WTC11 (cell line): ENCODE results near the gene VWA5A. TPM values are rescaled to one million over a fixed set of nuclear protein-coding genes. Genes with fewer than 3 reads are reported as not detected.
A peak's percentile ranks its signal among the peaks of the same experiment; 100 is the strongest.

Experiments used
- ATAC-seq: fragments of 200-7000 bp; cut with Tn5 transposase; 2 replicates; pipeline ENCODE4 v1.10.0; 2021; ENCODE audit warnings: mild to moderate bottlenecking, moderate library complexity
- CTCF ChIA-PET: fragments of 300-600 bp; sonication (Branson Sonifier 250); formaldehyde crosslinking; loops from one replicate; lab custom pipeline; 2021; ENCODE audit warnings: antibody characterized with exemption; lab: Charles Lee
- POLR2A ChIA-PET: fragments of 350-600 bp; sonication (Branson Sonifier 250); formaldehyde crosslinking; loops from one replicate; lab custom pipeline; 2021; ENCODE audit warnings: antibody characterized with exemption; lab: Charles Lee
- DNase-seq: peaks from one replicate; pipeline ENCODE4 v3.0.0; 2021; ENCODE audit warnings: low spot score
- H3K27ac Mint-ChIP-seq: 2 replicates; pipeline ENCODE4 v1.8.0; 2021; ENCODE audit warnings: mixed read lengths
- H3K27me3 Mint-ChIP-seq: 2 replicates; pipeline ENCODE4 v1.8.0; 2021; ENCODE audit warnings: low read depth, mild to moderate bottlenecking, moderate library complexity, mixed read lengths
- H3K36me3 Mint-ChIP-seq: 2 replicates; pipeline ENCODE4 v1.8.0; 2021; ENCODE audit warnings: mixed read lengths
- H3K4me1 Mint-ChIP-seq: 2 replicates; pipeline ENCODE4 v1.8.0; 2022; ENCODE audit warnings: mixed read lengths
- H3K4me3 Mint-ChIP-seq: 2 replicates; pipeline ENCODE4 v1.8.0; 2021; ENCODE audit warnings: mild to moderate bottlenecking, moderate library complexity, mixed read lengths
- H3K9me3 Mint-ChIP-seq: 2 replicates; pipeline ENCODE4 v1.8.0; 2021; ENCODE audit warnings: mixed read lengths
- ARID4B ChIP-seq: sonication (generic); formaldehyde crosslinking; IDR thresholded peaks from 2 replicates; pipeline ENCODE4 v1.8.0; 2023; ENCODE audit warnings: missing genetic modification reagents, mild to moderate bottlenecking, borderline replicate concordance
- ATF1 ChIP-seq: sonication (generic); formaldehyde crosslinking; IDR thresholded peaks from 2 replicates; pipeline ENCODE4 v1.8.1; 2023; ENCODE audit warnings: mild to moderate bottlenecking, moderate library complexity, missing genetic modification reagents
- CREB1 ChIP-seq: sonication (generic); formaldehyde crosslinking; IDR thresholded peaks from 2 replicates; pipeline ENCODE4 v1.8.0; 2023; ENCODE audit warnings: mild to moderate bottlenecking, missing genetic modification reagents
- E2F5 ChIP-seq: sonication (generic); formaldehyde crosslinking; IDR thresholded peaks from 2 replicates; pipeline ENCODE4 v1.8.1; 2022; ENCODE audit warnings: mild to moderate bottlenecking, moderate library complexity, missing genetic modification reagents
- ESRRA ChIP-seq: sonication (generic); formaldehyde crosslinking; IDR thresholded peaks from 2 replicates; pipeline ENCODE4 v1.8.1; 2022; ENCODE audit warnings: mild to moderate bottlenecking, missing genetic modification reagents, borderline replicate concordance
- ETV6 ChIP-seq: sonication (generic); formaldehyde crosslinking; IDR thresholded peaks from 2 replicates; pipeline ENCODE4 v1.8.1; 2022; ENCODE audit warnings: mild to moderate bottlenecking, missing genetic modification reagents
- FOXK1 ChIP-seq: sonication (generic); formaldehyde crosslinking; IDR thresholded peaks from 2 replicates; pipeline ENCODE4 v1.8.0; 2022; ENCODE audit warnings: mild to moderate bottlenecking, moderate library complexity, missing genetic modification reagents
- GTF2I ChIP-seq: fragments of 250-450 bp; sonication (Bioruptor Pico); conservative IDR thresholded peaks from 2 replicates; pipeline ENCODE4 v1.4.0; 2021; ENCODE audit warnings: mild to moderate bottlenecking
- JUN ChIP-seq: sonication (generic); formaldehyde crosslinking; IDR thresholded peaks from 2 replicates; pipeline ENCODE4 v1.8.0; 2023; ENCODE audit warnings: mild to moderate bottlenecking, missing genetic modification reagents
- MXD4 ChIP-seq: fragments of 250-450 bp; sonication (Bioruptor Pico); IDR thresholded peaks from 2 replicates; pipeline ENCODE4 v1.8.0; 2021; ENCODE audit warnings: mild to moderate bottlenecking, moderate library complexity, borderline replicate concordance
- PREB ChIP-seq: sonication (generic); formaldehyde crosslinking; IDR thresholded peaks from 2 replicates; pipeline ENCODE4 v1.8.1; 2022; ENCODE audit warnings: mild to moderate bottlenecking, missing genetic modification reagents, moderate library complexity, borderline replicate concordance
- SOX15 ChIP-seq: fragments of 250-450 bp; sonication (Bioruptor Pico); IDR thresholded peaks from 2 replicates; pipeline ENCODE4 v1.9.0; 2021; ENCODE audit warnings: mild to moderate bottlenecking
- USF1 ChIP-seq: sonication (generic); formaldehyde crosslinking; IDR thresholded peaks from 2 replicates; pipeline ENCODE4 v1.8.0; 2022; ENCODE audit warnings: mild to moderate bottlenecking, missing genetic modification reagents
- ZNF121 ChIP-seq: sonication (generic); formaldehyde crosslinking; IDR thresholded peaks from 2 replicates; pipeline ENCODE4 v1.8.0; 2023; ENCODE audit warnings: missing genetic modification reagents
- ZNF317 ChIP-seq: sonication (generic); formaldehyde crosslinking; IDR thresholded peaks from 2 replicates; pipeline ENCODE4 v1.8.1; 2023; ENCODE audit warnings: low read depth, mild to moderate bottlenecking, moderate library complexity, missing genetic modification reagents, borderline replicate concordance
- ZNF423 ChIP-seq: fragments of 250-450 bp; sonication (Bioruptor Pico); IDR thresholded peaks from 2 replicates; pipeline ENCODE4 v2.1.2; 2022; ENCODE audit warnings: mild to moderate bottlenecking, moderate library complexity
- ZNF671 ChIP-seq: fragments of 250-450 bp; sonication (Bioruptor Pico); IDR thresholded peaks from 2 replicates; pipeline ENCODE4 v1.8.0; 2021; ENCODE audit warnings: mild to moderate bottlenecking
- ZSCAN18 ChIP-seq: fragments of 250-450 bp; sonication (Bioruptor Pico); IDR thresholded peaks from 2 replicates; pipeline ENCODE4 v2.1.2; 2022; ENCODE audit warnings: mild to moderate bottlenecking, moderate library complexity
- total RNA-seq: library from RNA; stranded (reverse); gene quantifications from 3 replicates; pipeline ENCODE4 v1.2.3, GENCODE V29; 2021

The VWA5A gene
- total RNA-seq, 1 experiment from 2014 or later = 19.5 TPM

GRCh38 chr11:124098141-124098540 lies 17.1 kb upstream of the VWA5A start (continued):
- no peak for TF ChIP-seq ARID4B (CRISPR knock-in tag)
- no peak for TF ChIP-seq SOX15 (CRISPR knock-in tag)
- TF ChIP-seq MXD4 (CRISPR knock-in tag) = no peak

GRCh38 chr11:124101737-124102136 lies 13.5 kb upstream of the VWA5A start:
- CTCF ChIA-PET = no interaction called here
- TF ChIP-seq USF1 (CRISPR knock-in tag) = no peak
- TF ChIP-seq, all 79 proteins: peak for 0
- ATAC-seq (no peak), DNase-seq (no peak)
- H3K9me3 Mint-ChIP-seq = no peaks in the 10 kb centered on the region
- POLR2A ChIA-PET = no interaction called here
- H3K36me3 Mint-ChIP-seq = no peaks in the 10 kb centered on the region
- no peak overlapping the region for H3K4me3 Mint-ChIP-seq
- no peaks in the 10 kb centered on the region for H3K27me3 Mint-ChIP-seq
- H3K27ac Mint-ChIP-seq = no peak overlapping the region
- H3K4me1 Mint-ChIP-seq = no peaks in the 10 kb centered on the region

GRCh38 chr11:124108156-124108555 lies 7.1 kb upstream of the VWA5A start:
- Mint-ChIP-seq H3K4me1 (no peaks in the 10 kb centered on the region), H3K27me3 (no peaks in the 10 kb centered on the region), H3K9me3 (no peaks in the 10 kb centered on the region), H3K36me3 (no peaks in the 10 kb centered on the region), H3K27ac (no peak overlapping the region)
- ATAC-seq = peak; percentile 91
- peak; percentile 20 for DNase-seq
- POLR2A ChIA-PET = no interaction called here
- TF ChIP-seq FOXK1 (CRISPR knock-in tag) = no peak
- no peak for TF ChIP-seq ARID4B (CRISPR knock-in tag)
- no peak for TF ChIP-seq E2F5 (CRISPR knock-in tag)
- TF ChIP-seq ZNF671 (CRISPR knock-in tag) = no peak
- TF ChIP-seq, all 79 proteins: peak for 0
- H3K4me3 Mint-ChIP-seq = no peak overlapping the region
- CTCF ChIA-PET = no interaction called here

GRCh38 chr11:124109377-124109776 lies 5.9 kb upstream of the VWA5A start:
- no peak for ATAC-seq
- no peak for TF ChIP-seq ZNF317
- TF ChIP-seq ZNF671 (CRISPR knock-in tag) = no peak
- no peak for TF ChIP-seq ZNF121 (CRISPR knock-in tag)
- TF ChIP-seq ZSCAN18 (CRISPR knock-in tag) = no peak
- TF ChIP-seq GTF2I = no peak
- TF ChIP-seq CREB1 (CRISPR knock-in tag) = no peak
- TF ChIP-seq ZNF423 = no peak
- TF ChIP-seq PREB = no peak
- TF ChIP-seq ATF1 (CRISPR knock-in tag) = no peak
- TF ChIP-seq ESRRA (CRISPR knock-in tag) = no peak
- no peak for TF ChIP-seq JUN (CRISPR knock-in tag)
- no peak for TF ChIP-seq ETV6

More at GRCh38 chr11:124109377-124109776, 5.9 kb upstream of the VWA5A start:
- H3K9me3 Mint-ChIP-seq = no peaks in the 10 kb centered on the region
- no peaks in the 10 kb centered on the region for H3K36me3 Mint-ChIP-seq
- H3K4me3 Mint-ChIP-seq = no peak overlapping the region
- no peak for DNase-seq
- H3K4me1 Mint-ChIP-seq = 0 out of 2 replicates have a peak, but pooled peaks cover 3% of the 10 kb centered on the region
- ChIA-PET POLR2A (no interaction called here), CTCF (interaction anchor here (0.6 to 0.7 kb wide), 2 partner anchors 15 to 702 kb away, joined by 3 read pairs; no protein-coding TSS in a partner anchor)
- H3K27ac Mint-ChIP-seq = no peak overlapping the region
- no peaks in the 10 kb centered on the region for H3K27me3 Mint-ChIP-seq
